ENCODE measurements around the gene EVX1.

Gene EVX1

GRCh38 chr7:27205325-27206280 lies 37.0 kb upstream of the EVX1 start:
- FAIRE-seq: no peak

DNA sequence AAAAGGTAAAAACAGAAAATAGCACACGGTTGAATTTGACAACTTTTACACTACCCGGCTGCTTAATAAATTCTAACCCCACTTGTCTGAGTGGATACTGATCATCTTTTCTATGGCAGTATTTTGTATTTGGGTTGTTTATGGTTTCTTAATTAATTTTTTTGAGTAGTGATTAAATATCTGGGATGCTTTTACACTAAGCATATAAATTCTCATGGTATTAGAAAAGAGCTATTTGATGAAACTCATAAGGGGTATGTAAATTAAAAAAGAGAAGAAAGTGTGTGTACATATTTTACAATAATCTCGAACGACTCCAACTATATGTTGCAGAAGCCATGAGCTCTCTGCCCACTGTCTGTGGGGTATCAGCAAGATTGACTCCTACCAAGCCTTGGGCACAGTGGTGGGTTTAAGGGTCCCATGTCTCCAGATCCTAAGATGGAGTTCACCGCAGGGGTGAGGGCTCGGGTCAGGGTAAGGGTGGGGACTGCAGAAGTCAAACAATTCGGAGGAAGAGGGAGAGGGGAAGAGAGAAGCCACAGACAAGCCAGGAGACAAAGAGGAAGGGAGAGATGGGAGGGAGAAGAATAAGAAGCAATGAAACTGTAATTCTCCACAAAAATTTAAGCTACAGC lies 35.1 kb upstream of the EVX1 start:
- no peak for FAIRE-seq

- no peak for FAIRE-seq
Observed at GRCh38 chr7:27208998-27209397, 33.6 kb upstream of the EVX1 start.

- no peak for FAIRE-seq
Observed at GRCh38 chr7:27209933-27210440, 32.6 kb upstream of the EVX1 start.

DNA sequence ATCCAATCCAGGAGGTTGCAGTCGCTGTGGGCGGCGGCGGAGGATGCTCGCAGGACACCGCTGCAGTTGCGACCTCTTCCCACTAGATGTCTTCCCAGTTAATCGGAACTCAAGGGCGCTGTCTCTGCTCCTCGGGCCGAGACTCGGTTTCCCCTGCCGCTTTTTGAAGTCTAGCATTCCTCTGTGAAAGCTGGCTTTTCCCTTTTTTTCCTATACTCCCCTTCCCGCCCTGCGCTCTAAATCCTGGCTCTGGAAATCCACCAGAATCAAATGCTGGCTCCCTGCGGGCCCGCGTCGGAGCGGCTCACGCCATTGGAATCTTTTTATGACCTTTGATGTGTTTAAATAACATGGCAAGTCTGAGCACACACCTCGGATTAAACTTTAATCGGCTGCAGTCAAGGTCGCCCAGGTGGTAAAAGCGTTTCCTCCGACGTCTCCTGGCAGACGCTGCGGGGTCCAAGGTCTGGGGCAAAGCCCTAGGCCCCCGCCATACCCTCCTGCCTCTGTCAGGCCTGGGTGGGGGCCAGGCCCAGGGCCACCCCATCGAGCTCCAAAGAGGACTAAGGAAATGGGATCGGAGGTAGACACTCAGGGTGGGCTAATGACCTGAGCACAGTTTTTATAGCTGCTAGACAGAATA lies 32.0 kb upstream of the EVX1 start:
- no peak for FAIRE-seq

DNA sequence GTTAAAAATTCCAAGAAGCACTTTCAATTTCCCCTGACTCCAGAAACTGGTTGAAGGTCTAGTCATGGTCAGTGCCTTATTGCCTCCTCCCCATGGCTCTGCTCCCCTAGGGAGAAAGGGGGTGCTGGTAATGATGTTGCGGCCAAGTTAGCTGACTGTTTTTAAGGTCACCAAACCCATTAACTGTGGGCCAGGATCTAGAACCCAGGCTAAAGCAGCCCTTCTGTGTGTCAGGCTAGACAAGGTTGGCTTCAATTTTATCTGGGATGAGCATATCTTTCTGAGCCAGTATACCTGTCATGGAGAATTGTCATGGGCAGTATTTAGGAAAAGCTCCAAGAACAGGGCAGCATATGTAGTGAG lies 31.5 kb upstream of the EVX1 start:
- no peak for FAIRE-seq

- no peak for FAIRE-seq
Observed at GRCh38 chr7:27211764-27212204, 30.8 kb upstream of the EVX1 start.

DNA sequence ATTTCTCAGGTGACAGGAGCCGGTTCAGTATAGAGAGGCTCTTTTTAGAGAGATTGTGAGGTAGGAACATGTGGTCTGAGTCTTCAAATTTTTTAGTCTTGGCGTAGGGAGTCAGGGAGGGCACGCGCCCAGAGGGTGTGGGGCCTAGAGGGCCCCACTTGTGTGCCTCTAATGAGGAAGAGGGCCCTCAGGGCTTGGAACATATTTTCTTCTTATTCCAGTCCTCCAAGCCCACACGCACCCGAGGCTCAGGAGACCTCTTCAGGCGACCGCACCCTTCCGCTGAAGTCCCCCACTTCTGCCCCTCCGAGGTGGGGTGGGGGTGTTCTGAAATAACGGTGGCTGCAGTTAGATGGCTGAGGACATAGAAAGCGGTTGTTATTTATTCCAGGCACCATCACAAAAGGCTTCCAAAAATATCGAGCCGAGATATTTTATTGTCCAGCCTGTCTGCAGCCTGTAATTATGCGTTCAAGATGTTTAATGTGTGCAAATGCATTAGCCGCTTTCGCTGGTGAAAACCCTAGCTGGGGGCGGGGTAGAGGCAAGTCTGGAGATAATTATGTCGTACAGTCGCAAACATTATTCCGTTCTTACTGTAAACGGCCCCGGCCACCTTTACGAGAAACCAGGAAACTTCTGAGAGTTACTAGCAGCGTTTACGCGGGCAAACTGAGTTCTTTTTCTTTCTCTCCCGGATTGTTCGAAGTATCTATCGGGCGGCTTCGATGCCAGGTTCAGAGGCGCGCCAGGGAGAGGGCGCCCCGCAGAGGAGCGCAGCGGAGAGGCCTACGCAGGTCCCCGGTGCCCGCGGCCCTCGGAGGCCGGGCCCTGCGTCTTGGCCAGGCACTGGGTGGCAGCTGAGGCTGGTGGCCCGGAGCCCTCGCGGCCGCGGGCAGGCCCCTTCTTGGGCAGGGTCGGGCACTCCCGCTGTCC lies 29.8 kb upstream of the EVX1 start:
- no peak for FAIRE-seq

GRCh38 chr7:27213433-27214238 lies 29.0 kb upstream of the EVX1 start:
- no peak for FAIRE-seq

DNA sequence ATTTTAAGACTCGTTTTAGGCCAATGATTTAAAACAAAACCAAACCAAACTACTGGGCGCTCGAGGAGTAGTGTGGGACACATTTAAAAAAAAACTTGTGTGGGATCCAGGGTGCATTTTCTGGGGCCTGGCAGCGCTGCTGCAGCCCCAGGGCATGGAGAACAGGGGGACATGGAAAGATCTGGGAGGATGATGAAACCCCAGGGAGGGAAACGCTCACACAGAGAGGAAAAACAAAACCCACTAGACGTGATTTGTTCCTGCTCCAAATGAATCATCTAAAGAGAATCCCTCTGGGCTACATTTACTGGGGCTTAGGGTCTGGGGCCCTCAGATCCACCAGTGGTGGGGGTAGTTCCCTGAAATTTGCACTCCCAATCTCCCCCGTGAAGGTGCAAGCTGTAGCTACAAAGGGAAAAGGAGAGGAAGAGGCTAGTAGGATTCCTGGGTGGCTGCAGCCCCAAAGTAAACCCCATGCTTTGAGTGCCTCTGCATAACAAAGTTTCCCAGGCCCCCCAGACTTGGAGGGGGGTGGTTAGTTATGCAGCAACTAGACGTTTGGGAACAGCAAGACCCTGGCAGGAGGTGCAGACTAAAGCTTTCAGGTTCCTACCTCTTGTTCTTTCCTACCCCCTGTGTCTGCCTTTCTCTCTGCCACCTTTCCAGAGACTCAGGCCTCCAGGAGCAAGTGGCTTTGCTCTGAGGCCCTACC lies 28.2 kb upstream of the EVX1 start:
- FAIRE-seq: no peak

GRCh38 chr7:27215356-27215755 lies 27.2 kb upstream of the EVX1 start:
- FAIRE-seq: no peak

GRCh38 chr7:27217951-27218350 lies 24.7 kb upstream of the EVX1 start:
- no peak for FAIRE-seq

DNA sequence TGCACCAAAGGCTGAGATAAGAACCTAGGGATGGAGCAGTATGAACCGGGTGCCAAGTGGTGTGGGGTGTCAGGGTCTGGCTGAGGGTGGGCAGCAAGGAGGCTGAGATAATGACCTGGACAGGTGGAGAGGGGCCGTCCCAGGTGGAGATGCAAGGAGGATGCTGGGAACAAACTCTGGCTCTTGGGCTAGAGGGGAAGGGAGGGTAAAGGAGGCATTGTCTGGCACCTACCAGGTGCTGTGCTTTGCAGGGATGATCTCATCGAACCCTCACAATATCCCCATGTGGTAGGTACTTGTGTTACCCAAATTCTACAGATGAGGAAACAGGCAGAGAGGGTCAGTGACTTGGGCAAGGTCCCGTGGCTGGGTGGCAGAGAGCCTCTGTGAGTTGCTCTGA lies 22.8 kb upstream of the EVX1 start:
- no peak for FAIRE-seq

GRCh38 chr7:27220440-27220955 lies 22.1 kb upstream of the EVX1 start:
- no peak for FAIRE-seq

DNA sequence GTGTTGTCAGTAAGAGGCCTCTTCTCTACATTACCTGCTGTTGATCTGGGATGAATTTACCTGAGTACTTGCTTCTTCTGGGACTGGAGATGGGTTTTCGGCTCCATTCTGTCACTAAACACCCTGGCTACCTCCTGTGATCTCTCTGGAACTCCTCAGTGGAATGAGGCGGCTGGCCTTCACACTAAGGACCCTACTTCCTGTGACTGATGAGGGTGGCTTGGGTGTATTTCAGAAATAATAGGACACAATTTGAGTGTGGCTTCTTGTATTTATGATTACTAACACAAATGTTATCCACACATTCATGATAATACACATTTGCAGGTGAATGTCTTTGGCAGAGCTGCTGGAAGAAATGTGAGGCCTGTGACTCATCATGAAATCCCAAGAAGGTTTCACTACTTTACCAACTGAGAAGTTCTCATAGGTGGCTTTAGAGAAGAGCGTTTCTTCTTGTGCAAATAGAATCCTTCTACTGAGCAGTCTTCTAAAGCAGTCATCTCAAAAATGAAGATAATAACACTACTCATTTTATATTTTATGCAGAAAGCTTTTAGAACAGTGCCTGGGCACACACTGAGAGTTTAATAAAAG lies 21.3 kb upstream of the EVX1 start:
- FAIRE-seq: no peak

GRCh38 chr7:27223941-27224575 lies 18.5 kb upstream of the EVX1 start:
- no peak for FAIRE-seq

GRCh38 chr7:27224983-27225934 lies 17.3 kb upstream of the EVX1 start:
- no peak for FAIRE-seq

- no peak for FAIRE-seq
Observed at GRCh38 chr7:27229448-27229847, 13.2 kb upstream of the EVX1 start.
